MM.1S (cell line): ENCODE data around the gene PRELID2.

Experiments used
- DNase-seq: peaks from one replicate; pipeline ENCODE4 v3.0.0-alpha.2; 2015
- H2AFZ ChIP-seq: fragments of 300-600 bp; sonication (generic); 2 replicates; pipeline ENCODE4 v1.6.0; 2016; ENCODE audit warnings: antibody characterized with exemption, low read length
- H3F3A ChIP-seq: fragments of 300-600 bp; sonication (generic); 2 replicates; pipeline ENCODE4 v1.6.1; 2016; ENCODE audit warnings: mild to moderate bottlenecking, antibody characterized with exemption, low read length, moderate library complexity, mixed read lengths; ENCODE audit not compliant: insufficient read depth
- H3K27ac ChIP-seq: fragments of 300-600 bp; sonication (generic); 2 replicates; pipeline ENCODE4 v1.5.1; 2016; ENCODE audit warnings: mild to moderate bottlenecking, low read length
- H3K27me3 ChIP-seq: fragments of 300-600 bp; sonication (generic); replicated peaks from 2 replicates; pipeline ENCODE4 v1.6.0; 2016; ENCODE audit warnings: low read length; ENCODE audit not compliant: insufficient read depth
- H3K36me3 ChIP-seq: fragments of 300-600 bp; sonication (generic); replicated peaks from 2 replicates; pipeline ENCODE4 v1.6.1; 2016; ENCODE audit warnings: mild to moderate bottlenecking, low read length, mixed read lengths; ENCODE audit not compliant: insufficient read depth
- H3K4me1 ChIP-seq: fragments of 300-600 bp; sonication (generic); 2 replicates; pipeline ENCODE4 v1.6.1; 2016; ENCODE audit warnings: low read length, mixed read lengths
- H3K4me2 ChIP-seq: fragments of 300-600 bp; sonication (generic); 2 replicates; pipeline ENCODE4 v1.6.0; 2016; ENCODE audit warnings: low read depth, low read length
- H3K4me3 ChIP-seq: fragments of 300-600 bp; sonication (generic); 2 replicates; pipeline ENCODE4 v1.5.1; 2016; ENCODE audit warnings: low read length, mixed read lengths
- H3K79me2 ChIP-seq: fragments of 300-600 bp; sonication (generic); 2 replicates; pipeline ENCODE4 v1.6.1; 2016; ENCODE audit warnings: mixed run types, low read length, mixed read lengths
- H3K9ac ChIP-seq: fragments of 300-600 bp; sonication (generic); 2 replicates; pipeline ENCODE4 v1.6.1; 2016; ENCODE audit warnings: low read length, mixed read lengths
- H3K9me2 ChIP-seq: fragments of 300-600 bp; sonication (generic); replicated peaks from 2 replicates; pipeline ENCODE4 v1.6.1; 2016; ENCODE audit warnings: mild to moderate bottlenecking, low read length, mixed read lengths; ENCODE audit not compliant: insufficient read depth
- H3K9me3 ChIP-seq: fragments of 300-600 bp; sonication (generic); replicated peaks from 2 replicates; pipeline ENCODE4 v1.6.1; 2016; ENCODE audit warnings: mild to moderate bottlenecking, low read length, mixed read lengths; ENCODE audit not compliant: insufficient read depth
- H4K20me1 ChIP-seq: fragments of 300-600 bp; sonication (generic); 2 replicates; pipeline ENCODE4 v1.6.1; 2016; ENCODE audit warnings: mild to moderate bottlenecking, low read length, moderate library complexity, mixed read lengths; ENCODE audit not compliant: insufficient read depth
- CTCF ChIP-seq: fragments of 300-600 bp; sonication (generic); IDR thresholded peaks from 2 replicates; pipeline ENCODE4 v1.5.1; 2016; ENCODE audit warnings: antibody characterized with exemption, low read length, mixed read lengths
- EZH2 ChIP-seq: fragments of 300-600 bp; sonication (generic); optimal IDR thresholded peaks from 2 replicates; pipeline ENCODE3; 2017; ENCODE audit warnings: low read depth, mild to moderate bottlenecking, antibody characterized with exemption, low read length, mixed read lengths
- EZH2phosphoT487 ChIP-seq: fragments of 300-600 bp; sonication (generic); IDR thresholded peaks from 2 replicates; pipeline ENCODE4 v1.6.1; 2018; ENCODE audit warnings: antibody characterized with exemption, low read length

Gene PRELID2

DNA sequence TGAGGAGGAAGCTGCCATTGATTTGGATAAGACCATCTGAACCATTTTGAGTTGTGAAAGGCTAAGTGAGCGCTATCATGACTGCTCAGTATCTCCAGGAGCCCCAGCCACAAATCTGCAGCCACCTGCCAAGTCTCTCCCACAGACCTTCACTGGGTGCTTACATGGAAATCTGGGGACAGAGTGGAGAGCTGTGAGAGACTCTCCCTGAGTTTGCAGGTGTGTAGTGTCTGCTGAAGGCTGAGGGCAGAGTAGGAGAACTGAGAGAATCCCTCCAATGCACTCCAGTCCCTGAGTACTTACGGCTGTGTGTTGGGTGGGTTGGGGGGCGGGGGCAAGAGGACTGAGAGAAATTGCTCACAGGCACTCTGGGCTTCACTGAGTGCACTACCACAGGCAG lies 123.7 kb downstream of the PRELID2 start:
- no peak overlapping the region for H3K9ac ChIP-seq
- H3K4me3 ChIP-seq, result no peak overlapping the region
- H3K79me2 ChIP-seq, result no peaks in the 10 kb centered on the region
- no peak overlapping the region for H3K27ac ChIP-seq
- H3K36me3 ChIP-seq, result no peaks in the 10 kb centered on the region
- DNase-seq, result no peak
- H3F3A ChIP-seq, result no peaks in the 10 kb centered on the region
- no peaks in the 10 kb centered on the region for H3K4me1 ChIP-seq
- no peak overlapping the region for H3K4me2 ChIP-seq
- H4K20me1 ChIP-seq, result no peaks in the 10 kb centered on the region
- H3K9me3 ChIP-seq, result no peaks in the 10 kb centered on the region
- no peak overlapping the region for H2AFZ ChIP-seq
- no peaks in the 10 kb centered on the region for H3K9me2 ChIP-seq
- no peaks in the 10 kb centered on the region for H3K27me3 ChIP-seq
- TF ChIP-seq CTCF (no peak), EZH2phosphoT487 (no peak), EZH2 (no peak)
